GM04503 (cell line): ENCODE data around the gene USP32.

Experiments
- DNase-seq: peaks from one replicate; pipeline ENCODE4 v3.0.0-alpha.2; 2012; ENCODE audit warnings: low read depth

The USP32 gene

GRCh38 chr17:60134396-60135150, 257.4 kb downstream of the USP32 start:
- no peak for DNase-seq

GRCh38 chr17:60130466-60130865, 261.5 kb downstream of the USP32 start:
- no peak for DNase-seq

- DNase-seq = no peak
Measured at GRCh38 chr17:60129164-60129563, 262.8 kb downstream of the USP32 start.
